ENCODE results near the gene TGFBR3.

The TGFBR3 gene

DNA sequence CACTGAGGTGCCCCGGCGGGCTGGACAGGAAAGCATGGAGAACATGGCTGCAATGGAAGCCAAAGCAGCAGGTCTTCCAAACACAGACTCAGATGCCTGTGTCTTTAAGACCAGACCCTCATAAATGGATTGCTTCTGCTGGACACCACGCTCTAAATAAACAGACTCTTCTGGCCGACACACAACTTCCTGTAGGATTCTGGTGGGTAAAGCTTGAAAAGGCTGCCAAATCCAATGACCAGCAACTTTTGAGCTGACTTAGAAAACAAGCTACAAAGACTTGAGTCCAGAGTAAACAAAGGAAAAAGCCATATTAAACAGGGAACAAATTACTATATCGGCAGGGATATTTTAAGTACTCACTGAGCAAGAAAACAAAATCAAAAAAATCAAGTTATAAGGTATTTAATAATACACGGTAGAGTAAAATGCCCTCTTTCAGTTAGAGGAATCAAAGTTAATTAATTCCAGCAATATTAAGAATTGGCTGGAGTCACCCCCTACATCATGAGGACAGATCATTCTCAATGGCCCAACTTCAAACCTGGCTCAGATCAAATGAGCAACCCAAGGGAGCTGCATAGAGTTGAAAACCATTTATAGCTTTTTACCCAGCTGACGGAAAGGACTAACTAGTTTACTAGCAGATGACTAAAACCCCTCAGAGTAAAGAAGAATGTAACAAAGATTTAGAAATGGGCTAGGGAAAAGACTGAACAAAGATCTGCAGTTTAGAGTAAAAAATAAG lies 102.4 kb downstream of the TGFBR3 start:
- no peak for DNase-seq (ENCODE audit: low read depth, low spot score)

DNA sequence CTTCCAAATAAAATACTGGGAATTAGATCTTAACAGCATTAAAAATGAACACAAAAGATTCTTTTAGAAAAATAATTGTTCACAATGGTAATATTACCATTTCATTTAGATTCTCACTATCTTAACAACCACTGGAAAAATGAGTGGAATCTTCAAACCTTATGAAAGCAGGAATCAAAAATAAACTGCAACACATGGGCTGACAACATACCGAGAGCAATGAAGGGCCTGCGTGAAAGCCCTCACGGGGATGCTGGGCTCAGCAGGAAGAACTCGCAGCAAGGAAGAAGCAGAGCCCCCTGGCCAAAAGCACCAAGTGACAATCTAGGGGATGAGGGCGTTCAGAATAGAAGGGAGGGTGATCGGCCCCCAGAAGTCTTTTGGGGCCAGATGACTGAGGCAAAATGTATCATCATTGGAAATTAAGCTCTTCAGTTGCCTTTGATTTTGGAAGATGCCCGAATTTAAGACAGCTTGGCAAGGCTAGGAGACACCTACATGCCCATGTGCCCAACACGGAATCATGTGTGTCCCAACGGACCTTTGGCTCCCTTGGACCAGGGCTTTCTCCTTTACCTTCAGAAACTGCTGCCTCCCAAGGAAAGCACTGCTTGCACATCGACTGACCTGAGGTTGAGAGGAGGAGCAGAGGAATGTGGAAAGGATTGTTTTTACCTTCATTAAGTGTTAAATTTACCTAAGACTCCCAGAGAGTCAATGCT lies 103.9 kb downstream of the TGFBR3 start:
- DNase-seq (ENCODE audit: low read depth, low spot score), result no peak

DNA sequence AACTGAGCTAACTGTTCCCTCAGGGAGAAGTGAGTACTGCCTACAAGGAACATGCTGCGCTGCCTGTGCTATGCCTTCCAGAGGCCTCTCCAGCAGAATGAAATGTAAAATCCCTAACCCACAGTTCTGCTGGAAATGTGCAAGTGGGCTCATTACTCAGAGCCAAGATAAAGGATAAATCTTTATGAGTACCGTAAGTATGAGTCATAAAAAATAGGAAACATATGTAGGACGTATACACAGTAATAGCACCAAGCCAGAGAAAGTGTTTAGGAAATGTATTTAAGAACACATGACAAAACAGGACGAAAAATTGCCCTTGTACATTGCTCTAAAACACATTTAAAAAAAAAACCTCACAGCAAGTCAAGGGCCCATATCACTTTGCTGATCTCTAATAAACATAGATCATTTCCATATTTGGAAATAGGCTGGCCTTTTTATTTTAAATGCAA lies 104.6 kb downstream of the TGFBR3 start:
- no peak for DNase-seq (ENCODE audit: low read depth, low spot score)

DNA sequence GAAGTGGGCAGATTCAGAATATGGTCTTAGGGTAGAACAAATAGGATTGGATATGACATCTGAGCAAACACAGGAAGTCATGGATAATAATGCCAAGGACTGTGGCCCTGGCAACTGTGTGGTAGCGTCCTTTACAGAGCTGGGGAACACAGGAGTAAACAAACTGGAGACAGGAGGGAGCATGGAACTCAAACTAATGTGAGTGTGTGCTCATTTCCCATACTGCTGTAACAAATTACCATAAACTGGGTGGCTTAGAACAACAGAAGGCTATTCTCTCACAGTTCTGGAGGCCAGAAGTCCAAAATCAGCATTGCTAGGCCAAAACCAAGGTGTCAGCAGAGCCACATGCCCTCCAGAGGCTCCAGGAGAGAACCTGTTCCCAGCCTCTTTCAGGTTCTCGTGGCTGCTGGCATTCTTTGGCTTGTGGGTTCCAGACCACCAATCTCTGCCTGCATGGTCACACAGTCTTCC lies 106.4 kb downstream of the TGFBR3 start:
- DNase-seq (ENCODE audit: low read depth, low spot score), result no peak

DNA sequence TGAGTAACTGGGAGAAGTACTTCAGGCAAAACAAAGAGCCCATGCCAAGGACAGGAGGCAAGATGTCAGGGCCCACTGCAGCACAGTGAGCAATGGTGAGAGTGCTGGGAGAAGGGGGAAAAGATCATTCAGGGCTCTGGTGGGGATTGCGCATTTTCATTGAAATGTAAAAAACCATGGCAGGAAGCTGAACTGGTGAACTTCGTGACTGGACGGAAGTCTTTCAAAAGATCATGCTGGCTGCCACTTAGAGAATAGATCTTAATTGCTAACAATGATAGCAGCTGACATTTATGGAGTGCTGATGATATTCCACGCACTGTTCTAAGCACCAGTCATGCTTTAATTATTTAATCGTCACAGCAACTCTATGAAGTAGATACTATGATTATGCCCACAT lies 107.0 kb downstream of the TGFBR3 start:
- no peak for DNase-seq (ENCODE audit: low read depth, low spot score)

DNA sequence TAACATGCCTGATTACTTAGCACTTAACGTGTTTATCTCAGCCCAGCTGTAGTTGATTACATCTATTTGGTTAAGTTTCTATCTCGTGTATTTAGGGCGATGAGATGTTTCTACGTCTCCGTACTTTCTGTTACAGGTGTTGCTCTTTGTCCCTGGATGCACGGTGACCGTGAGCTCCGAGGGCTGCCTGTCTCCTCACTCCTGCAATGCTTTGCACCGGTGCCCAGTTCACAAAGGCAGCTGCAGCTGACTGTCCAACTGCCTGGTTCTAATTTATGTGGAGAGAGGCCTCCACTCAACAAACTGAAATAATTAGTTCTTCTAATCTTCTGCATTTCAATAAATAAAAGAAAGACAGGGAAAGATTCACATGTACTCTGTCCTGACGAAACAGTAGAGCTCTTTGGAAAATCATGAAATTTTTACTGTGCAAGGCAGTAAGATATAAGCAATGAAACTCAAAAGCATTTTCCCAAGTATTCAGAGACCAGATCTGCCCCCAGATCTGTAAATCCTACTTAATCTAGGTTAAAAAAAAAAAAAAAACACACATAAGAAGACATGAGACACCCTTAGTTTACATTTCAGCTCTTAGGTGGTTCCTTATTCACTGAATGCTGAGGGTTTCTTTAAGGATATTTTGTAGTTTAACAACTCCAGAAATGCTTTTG lies 108.2 kb downstream of the TGFBR3 start:
- DNase-seq (ENCODE audit: low read depth, low spot score), result no peak

DNA sequence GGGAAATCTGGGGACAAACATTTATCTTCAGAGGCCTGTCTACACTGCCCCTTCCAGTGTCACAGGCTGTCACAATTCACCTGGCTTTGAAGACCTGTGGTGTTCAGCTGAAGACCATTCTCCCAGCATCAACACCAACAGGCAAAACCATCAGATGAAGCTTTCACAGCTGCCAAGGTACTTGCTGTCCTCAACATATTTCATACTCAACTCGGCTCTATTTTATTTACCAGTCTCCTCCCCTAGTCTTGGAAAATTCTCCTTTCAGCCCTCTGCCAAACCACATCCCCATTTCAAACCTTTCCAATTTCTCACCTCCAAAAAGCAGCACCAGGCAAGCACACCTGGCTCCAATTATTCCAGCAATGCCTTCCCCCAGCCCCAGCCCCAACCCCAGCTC lies 108.8 kb downstream of the TGFBR3 start:
- no peak for DNase-seq (ENCODE audit: low read depth, low spot score)

DNA sequence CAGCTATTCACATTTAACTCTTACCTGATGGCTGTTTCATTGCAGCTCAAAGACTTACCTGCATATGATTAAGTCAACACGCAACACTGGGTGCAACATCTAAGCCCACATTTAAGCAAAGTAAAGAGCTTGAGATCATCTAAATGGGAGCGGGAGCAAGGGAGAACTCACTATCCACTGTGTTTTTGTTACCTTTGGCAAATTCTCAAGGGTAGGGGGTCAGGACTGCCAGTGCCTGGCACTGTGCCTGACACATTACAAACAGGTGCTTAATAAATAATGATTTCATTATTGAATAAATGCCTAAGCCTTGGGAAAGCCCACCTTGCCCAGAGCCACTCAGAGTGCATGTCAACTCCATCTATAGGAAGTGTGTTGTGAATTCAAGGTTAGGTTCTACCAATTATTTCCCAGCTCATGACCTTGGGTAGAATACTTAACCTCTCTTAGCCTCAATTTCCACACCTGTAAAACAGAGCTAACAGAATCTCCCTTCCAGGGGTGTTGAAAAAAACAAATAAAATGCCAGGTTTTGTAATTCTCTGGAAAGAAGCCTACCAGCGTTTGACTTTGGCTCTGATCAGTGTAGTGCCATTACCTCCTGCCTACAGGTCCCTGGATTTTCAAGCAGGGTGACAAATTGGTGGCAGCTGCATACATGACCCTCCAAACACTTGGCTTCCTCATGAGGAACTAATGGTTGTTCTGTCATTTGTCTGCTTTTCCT lies 109.7 kb downstream of the TGFBR3 start:
- no peak for DNase-seq (ENCODE audit: low read depth, low spot score)

DNA sequence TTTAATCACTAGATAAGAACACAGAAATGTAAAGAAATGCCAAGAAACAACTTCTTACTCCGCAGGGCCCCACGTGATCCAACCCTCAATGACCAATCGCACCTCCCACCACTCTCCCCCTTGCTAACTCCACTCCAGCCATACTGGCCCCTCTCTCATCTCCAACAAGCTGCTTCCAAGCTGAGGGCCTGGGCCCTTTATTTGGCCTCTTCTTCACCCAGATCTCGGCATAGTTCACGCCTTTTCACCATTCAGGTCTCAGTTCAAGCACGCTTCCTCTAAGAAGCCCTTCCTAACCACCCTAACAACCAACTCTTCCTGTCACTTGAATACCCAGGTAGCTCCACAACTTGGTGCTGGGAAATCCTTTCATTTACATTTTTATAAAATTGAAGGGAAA lies 110.7 kb downstream of the TGFBR3 start:
- no peak for DNase-seq (ENCODE audit: low read depth, low spot score)

DNA sequence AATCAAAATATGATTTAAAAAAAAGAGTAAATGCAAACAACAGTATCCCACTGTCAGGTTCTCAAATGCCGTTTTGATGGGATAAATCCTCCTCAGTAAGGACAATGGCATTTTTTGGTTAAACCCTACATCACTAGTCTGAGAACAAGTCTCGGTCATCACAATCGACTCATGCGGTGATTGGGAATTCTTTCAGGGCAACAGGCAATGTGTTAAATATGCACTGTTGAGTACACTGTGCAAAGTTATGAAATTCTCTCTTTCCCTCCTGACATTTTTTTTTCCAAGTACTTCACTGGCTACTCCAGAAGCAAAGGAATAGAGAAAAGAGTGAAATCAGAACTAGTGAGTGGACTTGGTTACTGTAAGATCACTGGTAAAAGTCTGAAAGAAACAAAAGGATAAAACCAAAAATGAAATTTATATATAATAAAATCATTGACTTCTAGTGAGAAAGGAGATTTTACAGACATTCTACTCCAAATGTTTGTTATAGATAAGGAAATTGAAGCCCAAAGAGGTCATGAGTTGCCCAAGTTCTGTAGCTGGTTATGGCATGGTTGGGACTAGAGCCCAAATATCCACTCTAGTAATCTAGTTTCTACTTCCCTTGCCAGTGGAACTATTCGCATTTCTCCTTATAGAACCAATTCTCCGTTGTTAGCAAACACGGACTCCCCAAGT lies 111.3 kb downstream of the TGFBR3 start:
- DNase-seq (ENCODE audit: low read depth, low spot score), result no peak

DNA sequence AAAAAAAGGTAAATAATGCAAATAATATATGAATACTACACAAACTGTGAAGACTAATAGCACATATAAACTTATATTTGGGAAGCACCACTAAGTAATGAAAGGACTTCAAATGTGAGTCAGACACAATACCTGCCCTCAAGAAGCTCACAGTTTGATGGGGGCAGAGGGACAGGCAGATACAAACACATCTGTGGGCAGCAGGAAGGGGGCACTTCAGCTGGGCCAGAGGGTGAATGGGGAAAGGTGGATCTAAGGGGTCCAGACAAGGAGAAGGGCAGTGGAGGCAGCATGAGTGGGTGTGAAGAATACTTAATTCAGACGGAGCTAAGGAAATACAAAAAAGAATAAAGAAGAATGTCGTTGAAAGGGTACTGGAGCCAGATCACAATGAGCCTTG lies 114.2 kb downstream of the TGFBR3 start:
- DNase-seq (ENCODE audit: low read depth, low spot score), result no peak

DNA sequence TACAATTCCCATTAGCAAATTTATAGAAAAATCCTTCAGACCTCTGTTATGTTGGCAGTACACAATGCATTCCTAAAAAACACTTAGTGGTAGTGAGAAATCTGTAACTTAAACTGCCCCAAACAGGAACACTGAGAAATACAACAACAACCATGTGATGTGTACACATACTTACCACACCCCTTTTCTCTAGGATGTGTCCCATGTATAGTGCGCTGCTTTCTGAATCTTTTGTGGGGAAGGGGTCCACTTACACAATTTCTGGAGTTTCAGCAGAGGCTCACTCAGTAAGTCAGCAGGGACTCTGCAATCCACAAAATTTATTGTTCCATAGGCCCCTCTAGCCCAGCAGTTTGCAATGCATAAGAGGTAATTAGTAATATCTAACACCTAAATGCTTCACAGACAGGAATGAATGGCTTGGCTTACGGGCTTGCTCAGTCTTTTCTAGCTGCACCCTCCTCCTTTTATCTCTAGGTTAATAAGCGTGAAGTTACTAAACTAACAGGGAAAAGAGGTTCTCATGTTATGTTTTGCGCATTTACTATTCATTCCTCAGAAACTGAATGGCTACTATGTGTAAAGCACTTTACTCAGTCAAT lies 115.2 kb downstream of the TGFBR3 start:
- DNase-seq (ENCODE audit: low read depth, low spot score), result no peak

DNA sequence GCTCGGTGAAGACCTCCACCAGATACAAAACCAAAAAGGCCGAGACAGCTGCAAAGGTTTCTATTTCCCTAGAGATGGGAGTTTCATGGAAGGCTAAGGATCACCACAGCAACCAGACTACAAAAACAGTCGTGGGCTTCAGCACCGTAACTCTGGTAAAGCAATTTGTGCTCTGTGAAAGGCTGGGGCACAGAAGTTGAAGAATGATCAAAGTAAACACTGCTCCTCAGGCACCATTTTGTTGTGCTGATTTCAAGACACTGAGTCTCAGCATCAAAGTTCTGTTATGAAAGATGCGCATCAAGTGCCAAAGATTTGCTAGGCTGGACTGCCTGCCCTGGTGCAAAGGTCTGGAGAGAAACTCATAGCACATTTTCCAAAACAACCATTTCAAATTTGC lies 116.2 kb downstream of the TGFBR3 start:
- no peak for DNase-seq (ENCODE audit: low read depth, low spot score)

DNA sequence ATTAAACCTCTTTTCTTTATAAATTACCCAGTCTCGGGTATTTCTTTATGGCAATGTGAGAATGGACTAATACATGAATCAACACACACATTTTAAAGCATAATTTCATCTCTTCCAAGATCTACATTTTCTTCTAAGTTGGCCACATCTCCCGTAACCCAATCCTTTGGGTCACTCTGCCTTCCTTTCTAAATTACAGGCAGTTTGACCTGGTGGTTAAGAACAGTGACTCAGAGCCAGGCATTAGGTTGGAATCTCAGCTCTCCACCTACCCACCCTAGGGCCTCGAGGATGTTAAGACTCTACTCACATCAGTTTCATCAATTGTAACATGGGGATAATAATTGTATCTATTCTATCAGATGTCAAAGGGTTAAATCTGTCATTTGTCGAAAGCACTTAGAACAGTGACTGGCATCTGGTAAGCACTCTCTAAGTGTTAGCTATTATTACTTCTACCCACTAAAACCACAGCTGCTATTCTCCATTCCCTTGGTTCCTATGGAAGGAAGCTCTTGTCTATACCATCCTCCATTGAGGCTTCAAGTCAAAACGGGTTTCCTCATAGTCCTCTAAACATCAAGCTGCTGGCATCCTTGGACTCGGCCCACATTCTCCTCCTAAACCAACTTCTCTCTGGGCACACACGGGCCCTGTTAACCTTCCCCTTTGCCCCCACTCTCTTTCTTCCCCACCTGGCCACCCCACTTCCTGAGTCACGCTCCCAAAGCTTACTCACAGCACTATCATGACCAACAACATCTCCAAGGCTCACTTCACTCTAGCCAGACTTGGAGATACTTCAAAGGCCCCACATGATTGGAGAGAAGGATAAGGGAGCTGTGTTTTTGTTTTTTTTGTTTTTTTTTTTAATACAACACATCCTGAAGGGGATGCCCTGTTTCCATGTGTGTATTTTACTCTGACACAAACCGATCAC lies 116.9 kb downstream of the TGFBR3 start:
- no peak for DNase-seq (ENCODE audit: low read depth, low spot score)

DNA sequence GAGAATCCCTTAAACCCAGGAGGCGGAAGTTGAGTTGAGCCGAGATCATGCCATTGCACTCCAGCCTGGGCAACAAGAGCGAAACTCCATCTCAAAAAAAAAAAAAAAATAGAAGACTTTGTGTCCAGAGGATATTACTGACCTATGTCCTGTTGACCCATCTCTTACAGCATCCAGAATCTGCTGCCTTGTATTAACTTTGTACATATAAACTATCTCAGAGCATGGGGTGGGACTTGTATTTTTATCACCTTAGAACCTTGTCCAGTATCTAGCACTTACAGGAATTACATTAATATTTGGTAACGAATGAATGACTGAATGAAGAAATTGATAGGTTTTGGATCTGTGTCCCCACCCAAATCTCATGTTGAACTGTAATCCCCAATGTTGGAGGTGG lies 117.8 kb downstream of the TGFBR3 start:
- no peak for DNase-seq (ENCODE audit: low read depth, low spot score)

DNA sequence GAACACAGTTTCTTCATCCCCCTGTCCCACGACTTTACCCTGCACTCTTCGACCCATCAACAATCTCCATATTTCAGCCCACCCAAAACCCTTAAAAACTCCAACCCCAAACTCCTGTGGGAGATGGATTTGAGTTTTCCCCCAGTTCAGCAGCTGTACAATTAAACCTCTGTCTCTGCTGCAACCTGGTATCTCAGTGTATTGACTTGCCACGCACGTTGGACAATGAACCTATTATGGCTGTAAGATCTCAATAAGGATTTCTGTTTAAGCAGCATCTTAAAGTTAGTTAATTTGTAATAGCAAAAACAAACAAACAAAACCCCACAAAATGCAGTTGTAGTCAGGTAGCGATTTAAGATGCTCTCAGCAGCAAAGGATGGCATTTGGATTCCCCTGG lies 119.1 kb downstream of the TGFBR3 start:
- DNase-seq (ENCODE audit: low read depth, low spot score), result no peak

DNA sequence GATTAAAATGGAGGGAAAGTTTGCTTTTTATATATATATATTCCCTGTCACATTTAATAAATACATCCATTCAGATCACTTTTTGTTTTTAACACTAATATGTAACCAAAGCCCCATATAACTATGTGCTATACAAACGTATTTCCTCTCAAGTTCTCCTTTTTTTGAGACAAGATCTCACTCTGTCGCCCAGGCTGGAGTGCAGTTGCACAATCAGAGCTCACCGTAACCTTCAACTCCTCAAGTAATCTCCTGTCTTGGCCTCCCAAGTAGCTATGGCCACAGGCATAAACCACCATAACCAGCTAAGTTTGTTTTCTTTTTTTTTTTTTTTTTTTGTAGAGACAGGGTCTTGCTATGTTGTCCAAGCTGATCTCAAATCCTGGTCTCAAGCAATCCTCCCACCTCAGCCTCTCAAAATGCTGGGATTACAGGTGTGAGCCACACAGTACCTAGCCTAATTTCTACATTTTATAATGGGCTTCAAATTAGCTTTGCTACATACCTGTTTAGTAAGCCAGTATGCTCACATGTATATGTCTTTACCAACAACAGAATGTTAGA lies 120.0 kb downstream of the TGFBR3 start:
- no peak for DNase-seq (ENCODE audit: low read depth, low spot score)

DNA sequence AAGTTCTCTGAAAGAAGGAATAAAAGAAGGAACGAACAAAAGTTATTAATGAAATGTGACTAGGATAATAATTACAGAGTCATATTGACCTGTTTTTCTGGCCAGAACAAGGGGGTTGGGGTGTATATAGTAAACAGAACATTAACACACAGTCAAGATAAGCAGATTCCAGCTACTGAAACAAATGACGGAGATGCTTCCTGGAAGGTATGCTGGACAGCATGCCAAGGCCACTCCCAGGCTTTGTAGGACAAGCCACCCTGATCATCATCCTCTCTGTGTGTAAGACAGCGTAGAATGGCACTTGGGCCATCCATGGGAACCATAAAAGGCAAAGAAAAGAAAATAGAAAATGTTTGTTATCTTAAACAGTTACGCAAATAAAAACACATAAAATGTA lies 120.7 kb downstream of the TGFBR3 start:
- DNase-seq (ENCODE audit: low read depth, low spot score), result no peak

DNA sequence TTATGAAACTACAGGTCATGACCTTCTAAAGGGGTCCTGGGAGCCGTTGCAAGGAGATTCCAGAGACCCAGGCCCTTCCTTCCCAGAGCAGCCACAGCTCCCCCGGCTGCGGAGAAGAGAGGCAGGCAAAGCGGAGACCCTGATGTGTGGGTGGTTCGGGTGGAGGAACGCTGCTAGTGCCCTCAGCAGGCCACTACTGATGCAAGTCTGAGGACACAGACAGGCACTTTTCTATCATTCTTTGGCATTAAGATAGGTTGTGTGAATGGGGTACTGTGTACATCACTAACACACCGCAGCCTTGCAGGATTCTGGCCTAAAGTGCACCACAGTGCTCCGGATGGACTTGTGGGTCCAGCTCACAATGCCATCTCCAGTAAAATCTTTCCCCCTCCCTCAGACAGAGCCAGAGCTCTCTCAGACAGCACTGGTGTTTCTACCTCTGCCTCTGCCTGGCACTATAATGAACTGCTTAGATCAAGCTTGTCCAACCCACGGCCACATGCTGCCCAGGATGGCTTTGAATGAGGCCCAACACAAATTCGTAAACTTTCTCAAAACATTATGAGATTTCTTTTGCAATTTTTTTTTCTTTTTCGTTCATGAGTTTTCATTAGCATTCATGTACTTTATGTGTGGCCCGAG lies 121.4 kb downstream of the TGFBR3 start:
- no peak for DNase-seq (ENCODE audit: low read depth, low spot score)

Data from iPS DF 19.7 (cell line).